Measurements from ENCODE around the gene LRRC8A. TPM values are rescaled to one million over a fixed set of nuclear protein-coding genes. Genes with fewer than 3 reads are reported as not detected.
A peak's percentile ranks its signal among the peaks of the same experiment; 100 is the strongest.

The LRRC8A gene
- polyA plus RNA-seq, 1 donor (not counting 4 experiments of a cell fraction or from before 2014, with no cell fraction given), result 88.3 TPM

DNA sequence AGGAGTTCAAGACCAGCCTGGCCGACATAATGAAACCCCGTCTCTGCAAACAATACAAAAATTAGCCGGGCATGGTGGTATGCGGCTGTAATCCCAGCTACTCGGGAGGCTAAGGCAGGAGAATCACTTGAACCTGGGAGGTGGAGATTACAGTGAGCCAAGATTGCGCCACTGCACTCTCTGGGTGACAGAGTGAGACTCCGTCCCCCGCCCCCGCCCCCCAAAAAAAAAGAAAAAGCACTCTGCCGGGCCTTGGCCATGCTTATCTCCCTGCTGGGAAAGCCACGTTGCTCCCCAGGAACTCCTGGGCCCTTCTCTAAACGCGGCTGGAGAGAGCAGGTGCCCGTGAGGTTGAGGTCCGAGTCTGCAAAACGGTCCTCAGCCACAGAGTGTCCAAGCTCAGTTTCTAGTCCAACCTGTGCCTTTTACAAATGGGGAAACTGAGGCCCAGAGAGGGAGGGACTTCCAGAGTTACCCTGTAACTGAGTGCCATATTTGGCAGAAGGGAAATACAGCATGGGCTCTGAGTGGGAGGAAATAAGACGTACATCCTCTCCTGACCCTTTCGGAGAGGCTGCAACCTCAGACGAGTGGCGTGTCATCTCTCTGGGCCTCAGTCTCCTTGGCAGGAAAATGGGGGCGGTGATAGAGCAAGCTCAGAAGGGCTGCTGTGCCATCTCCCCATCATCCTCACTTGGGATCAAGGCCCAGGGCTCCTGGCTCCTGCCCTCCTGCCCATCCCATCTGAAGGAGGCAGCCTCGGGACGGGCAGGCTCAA lies 32.3 kb downstream of the LRRC8A start:
- TF ChIP-seq EZH2 (IDR thresholded peaks at IDR 0.05; ENCODE audit: low read length), result no peak
- TF ChIP-seq, protein P1, sequence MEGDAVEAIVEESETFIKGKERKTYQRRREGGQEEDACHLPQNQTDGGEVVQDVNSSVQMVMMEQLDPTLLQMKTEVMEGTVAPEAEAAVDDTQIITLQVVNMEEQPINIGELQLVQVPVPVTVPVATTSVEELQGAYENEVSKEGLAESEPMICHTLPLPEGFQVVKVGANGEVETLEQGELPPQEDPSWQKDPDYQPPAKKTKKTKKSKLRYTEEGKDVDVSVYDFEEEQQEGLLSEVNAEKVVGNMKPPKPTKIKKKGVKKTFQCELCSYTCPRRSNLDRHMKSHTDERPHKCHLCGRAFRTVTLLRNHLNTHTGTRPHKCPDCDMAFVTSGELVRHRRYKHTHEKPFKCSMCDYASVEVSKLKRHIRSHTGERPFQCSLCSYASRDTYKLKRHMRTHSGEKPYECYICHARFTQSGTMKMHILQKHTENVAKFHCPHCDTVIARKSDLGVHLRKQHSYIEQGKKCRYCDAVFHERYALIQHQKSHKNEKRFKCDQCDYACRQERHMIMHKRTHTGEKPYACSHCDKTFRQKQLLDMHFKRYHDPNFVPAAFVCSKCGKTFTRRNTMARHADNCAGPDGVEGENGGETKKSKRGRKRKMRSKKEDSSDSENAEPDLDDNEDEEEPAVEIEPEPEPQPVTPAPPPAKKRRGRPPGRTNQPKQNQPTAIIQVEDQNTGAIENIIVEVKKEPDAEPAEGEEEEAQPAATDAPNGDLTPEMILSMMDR (optimal IDR thresholded peaks at IDR 0.05 in 1 of 3, IDR thresholded peaks at IDR 0.05 in 1 of 3, conservative IDR thresholded peaks at IDR 0.05 in 1 of 3; ENCODE audit: extremely low read depth in 1 of 3, insufficient read depth in 2 of 3, low read length in 3 of 3), result no peak
- Histone ChIP-seq H3K9me3 (ENCODE audit: control insufficient read depth, low read depth, low read length) (no peaks in the 10 kb centered on the region), H3K4me2 (ENCODE audit: control insufficient read depth, extremely low read depth, insufficient read depth, low read depth, low read length) (no peak overlapping the region), H4K20me1 (ENCODE audit: control insufficient read depth, extremely low read depth, insufficient read depth, low read length) (no peaks in the 10 kb centered on the region), H3K79me2 (ENCODE audit: control insufficient read depth, insufficient read depth, low read length) (peaks cover 52% of the 10 kb centered on the region), H3K9ac (ENCODE audit: control insufficient read depth, extremely low read depth, insufficient read depth, low read length) (peak overlapping the region; percentile 67), H3K4me1 (ENCODE audit: control insufficient read depth, extremely low read depth, insufficient read depth, low read length) (peaks cover 77% of the 10 kb centered on the region), H3K27ac (ENCODE audit: control insufficient read depth, insufficient read depth, low read length) (peak overlapping the region; percentile 97), H2AFZ (ENCODE audit: control insufficient read depth, low read length) (no peak overlapping the region), H3K27me3 (ENCODE audit: control insufficient read depth, extremely low read depth, insufficient read depth, low read length) (no peaks in the 10 kb centered on the region), H3K36me3 (ENCODE audit: control insufficient read depth in 2 of 2, extremely low read depth in 1 of 2, insufficient read depth in 2 of 2, low read length in 2 of 2) (peaks cover 37 to 82% of the 10 kb centered on the region in 2 experiments), H3K4me3 (ENCODE audit: control insufficient read depth in 2 of 3, extremely low read depth in 1 of 3, insufficient read depth in 2 of 3, low read depth in 1 of 3, low read length in 3 of 3) (no peak overlapping the region), H3K9me1 (ENCODE audit: control insufficient read depth, extremely low read depth, insufficient read depth, low read length) (peaks cover 3% of the 10 kb centered on the region)
- DNase-seq (ENCODE audit: low read depth, low spot score) (no peak), FAIRE-seq (no peak)
- dilution Hi-C loops (cut with MboI; ENCODE audit: extremely low pct_ligation_motif_present, low sequenced_read_pairs), result no loop called here

DNA sequence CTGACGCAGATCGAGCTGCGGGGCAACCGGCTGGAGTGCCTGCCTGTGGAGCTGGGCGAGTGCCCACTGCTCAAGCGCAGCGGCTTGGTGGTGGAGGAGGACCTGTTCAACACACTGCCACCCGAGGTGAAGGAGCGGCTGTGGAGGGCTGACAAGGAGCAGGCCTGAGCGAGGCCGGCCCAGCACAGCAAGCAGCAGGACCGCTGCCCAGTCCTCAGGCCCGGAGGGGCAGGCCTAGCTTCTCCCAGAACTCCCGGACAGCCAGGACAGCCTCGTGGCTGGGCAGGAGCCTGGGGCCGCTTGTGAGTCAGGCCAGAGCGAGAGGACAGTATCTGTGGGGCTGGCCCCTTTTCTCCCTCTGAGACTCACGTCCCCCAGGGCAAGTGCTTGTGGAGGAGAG lies 34.3 kb downstream of the LRRC8A start:
- dilution Hi-C loops (cut with MboI; ENCODE audit: extremely low pct_ligation_motif_present, low sequenced_read_pairs), result no loop called here
- H3K9me3 ChIP-seq (ENCODE audit: control insufficient read depth, low read depth, low read length), result no peaks in the 10 kb centered on the region
- no peak overlapping the region for H2AFZ ChIP-seq (ENCODE audit: control insufficient read depth, low read length)
- H3K27ac ChIP-seq (ENCODE audit: control insufficient read depth, insufficient read depth, low read length), result peak overlapping the region; percentile 56
- no peak overlapping the region for H3K4me3 ChIP-seq (ENCODE audit: control insufficient read depth in 2 of 3, extremely low read depth in 1 of 3, insufficient read depth in 2 of 3, low read depth in 1 of 3, low read length in 3 of 3)
- H3K9me1 ChIP-seq (ENCODE audit: control insufficient read depth, extremely low read depth, insufficient read depth, low read length), result peaks cover 3% of the 10 kb centered on the region
- H3K4me1 ChIP-seq (ENCODE audit: control insufficient read depth, extremely low read depth, insufficient read depth, low read length), result peaks cover 73% of the 10 kb centered on the region
- H3K79me2 ChIP-seq (ENCODE audit: control insufficient read depth, insufficient read depth, low read length), result peaks cover 34% of the 10 kb centered on the region
- no peak for DNase-seq (ENCODE audit: low read depth, low spot score)
- peaks cover 25 to 67% of the 10 kb centered on the region in 2 experiments for H3K36me3 ChIP-seq (ENCODE audit: control insufficient read depth in 2 of 2, extremely low read depth in 1 of 2, insufficient read depth in 2 of 2, low read length in 2 of 2)
- FAIRE-seq, result no peak
- H3K4me2 ChIP-seq (ENCODE audit: control insufficient read depth, extremely low read depth, insufficient read depth, low read depth, low read length), result no peak overlapping the region
- H3K27me3 ChIP-seq (ENCODE audit: control insufficient read depth, extremely low read depth, insufficient read depth, low read length), result no peaks in the 10 kb centered on the region
- H3K9ac ChIP-seq (ENCODE audit: control insufficient read depth, extremely low read depth, insufficient read depth, low read length), result peak overlapping the region; percentile 44
- TF ChIP-seq, protein P1 (optimal IDR thresholded peaks at IDR 0.05 in 1 of 3, IDR thresholded peaks at IDR 0.05 in 1 of 3, conservative IDR thresholded peaks at IDR 0.05 in 1 of 3; ENCODE audit: extremely low read depth in 1 of 3, insufficient read depth in 2 of 3, low read length in 3 of 3), result no peak
- TF ChIP-seq EZH2 (IDR thresholded peaks at IDR 0.05; ENCODE audit: low read length), result no peak
- no peaks in the 10 kb centered on the region for H4K20me1 ChIP-seq (ENCODE audit: control insufficient read depth, extremely low read depth, insufficient read depth, low read length)
